Measurements from ENCODE around the gene MALT1.

- TF ChIP-seq, protein P1, sequence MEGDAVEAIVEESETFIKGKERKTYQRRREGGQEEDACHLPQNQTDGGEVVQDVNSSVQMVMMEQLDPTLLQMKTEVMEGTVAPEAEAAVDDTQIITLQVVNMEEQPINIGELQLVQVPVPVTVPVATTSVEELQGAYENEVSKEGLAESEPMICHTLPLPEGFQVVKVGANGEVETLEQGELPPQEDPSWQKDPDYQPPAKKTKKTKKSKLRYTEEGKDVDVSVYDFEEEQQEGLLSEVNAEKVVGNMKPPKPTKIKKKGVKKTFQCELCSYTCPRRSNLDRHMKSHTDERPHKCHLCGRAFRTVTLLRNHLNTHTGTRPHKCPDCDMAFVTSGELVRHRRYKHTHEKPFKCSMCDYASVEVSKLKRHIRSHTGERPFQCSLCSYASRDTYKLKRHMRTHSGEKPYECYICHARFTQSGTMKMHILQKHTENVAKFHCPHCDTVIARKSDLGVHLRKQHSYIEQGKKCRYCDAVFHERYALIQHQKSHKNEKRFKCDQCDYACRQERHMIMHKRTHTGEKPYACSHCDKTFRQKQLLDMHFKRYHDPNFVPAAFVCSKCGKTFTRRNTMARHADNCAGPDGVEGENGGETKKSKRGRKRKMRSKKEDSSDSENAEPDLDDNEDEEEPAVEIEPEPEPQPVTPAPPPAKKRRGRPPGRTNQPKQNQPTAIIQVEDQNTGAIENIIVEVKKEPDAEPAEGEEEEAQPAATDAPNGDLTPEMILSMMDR (IDR thresholded peaks at IDR 0.05; ENCODE audit: low read length): no peak
- TF ChIP-seq EZH2phosphoT487 (IDR thresholded peaks at IDR 0.05; ENCODE audit: low read length): no peak
Observed at GRCh38 chr18:58694221-58694620, 23.0 kb downstream of the MALT1 start.
